Loucy (cell line): ENCODE results near the gene MIPEP.

Experiments used
- H2AFZ ChIP-seq: fragments of 200-600 bp; sonication (generic); 2 replicates; pipeline ENCODE4 v1.6.0; 2016; ENCODE audit warnings: antibody characterized with exemption, mild to moderate bottlenecking, low read length, moderate library complexity
- H3F3A ChIP-seq: fragments of 200-600 bp; 2 replicates; pipeline ENCODE4 v1.6.0; 2016; ENCODE audit warnings: antibody characterized with exemption, low read depth, mild to moderate bottlenecking
- H3K27me3 ChIP-seq: fragments of 200-600 bp; sonication (generic); 2 replicates; pipeline ENCODE4 v1.6.1; 2014; ENCODE audit warnings: low read length, mild to moderate bottlenecking; ENCODE audit not compliant: insufficient read depth, poor library complexity, severe bottlenecking
- H3K36me3 ChIP-seq: fragments of 200-600 bp; sonication (generic); 2 replicates; pipeline ENCODE4 v1.6.1; 2016; ENCODE audit warnings: low read length; ENCODE audit not compliant: insufficient read depth
- H3K4me1 ChIP-seq: fragments of 200-600 bp; sonication (generic); 2 replicates; pipeline ENCODE4 v1.5.1; 2014; ENCODE audit warnings: low read length, mild to moderate bottlenecking; ENCODE audit not compliant: insufficient read depth, poor library complexity, severe bottlenecking
- H3K4me2 ChIP-seq: fragments of 200-600 bp; sonication (generic); 2 replicates; pipeline ENCODE4 v1.6.0; 2014; ENCODE audit warnings: antibody characterized with exemption, low read length, low read depth, mild to moderate bottlenecking; ENCODE audit not compliant: poor library complexity, severe bottlenecking
- H3K4me3 ChIP-seq: fragments of 200-600 bp; sonication (generic); 2 replicates; pipeline ENCODE4 v1.5.1; 2014; ENCODE audit warnings: low read length, mild to moderate bottlenecking, mixed read lengths; ENCODE audit not compliant: poor library complexity, severe bottlenecking
- H3K79me2 ChIP-seq: fragments of 200-600 bp; sonication (generic); 2 replicates; pipeline ENCODE4 v1.6.1; 2014; ENCODE audit warnings: low read length; ENCODE audit not compliant: insufficient read depth
- H3K9ac ChIP-seq: fragments of 200-600 bp; sonication (generic); 2 replicates; pipeline ENCODE4 v1.6.0; 2014; ENCODE audit warnings: mild to moderate bottlenecking, low read depth, low read length, moderate library complexity; ENCODE audit not compliant: poor library complexity, severe bottlenecking
- H3K9me2 ChIP-seq: fragments of 200-600 bp; sonication (generic); replicated peaks from 2 replicates; pipeline ENCODE4 v1.6.1; 2016; ENCODE audit warnings: low read depth, low read length, mixed read lengths
- H3K9me3 ChIP-seq: fragments of 200-600 bp; sonication (generic); 2 replicates; pipeline ENCODE4 v1.6.1; 2014; ENCODE audit warnings: mild to moderate bottlenecking, antibody characterized with exemption, low read length, low read depth; ENCODE audit not compliant: insufficient read depth
- H4K20me1 ChIP-seq: fragments of 200-600 bp; sonication (generic); 2 replicates; pipeline ENCODE4 v1.6.0; 2014; ENCODE audit warnings: antibody characterized with exemption, low read length, mild to moderate bottlenecking; ENCODE audit not compliant: insufficient read depth, poor library complexity, severe bottlenecking
- CTCF ChIP-seq: fragments of 200-600 bp; sonication (generic); conservative IDR thresholded peaks from 2 replicates; pipeline ENCODE4 v1.5.1; 2014; ENCODE audit warnings: mild to moderate bottlenecking, antibody characterized with exemption, low read length
- EZH2phosphoT487 ChIP-seq: fragments of 200-600 bp; IDR thresholded peaks from 2 replicates; pipeline ENCODE4 v1.6.1; 2018; ENCODE audit warnings: antibody characterized with exemption, mild to moderate bottlenecking, moderate library complexity, borderline replicate concordance

MIPEP gene

GRCh38 chr13:23828086-23828485 lies 61.1 kb downstream of the MIPEP start:
- no peak overlapping the region for H3K9ac ChIP-seq
- no peak overlapping the region for H3K4me2 ChIP-seq
- H3K4me1 ChIP-seq: no peaks in the 10 kb centered on the region
- H3K27me3 ChIP-seq: no peaks in the 10 kb centered on the region
- TF ChIP-seq EZH2phosphoT487 (no peak), CTCF (no peak)
- H3K4me3 ChIP-seq: no peak overlapping the region
- H4K20me1 ChIP-seq: no peaks in the 10 kb centered on the region
- no peaks in the 10 kb centered on the region for H3K9me2 ChIP-seq
- no peak overlapping the region for H2AFZ ChIP-seq
- no peaks in the 10 kb centered on the region for H3K79me2 ChIP-seq
- no peaks in the 10 kb centered on the region for H3K36me3 ChIP-seq
- no peaks in the 10 kb centered on the region for H3K9me3 ChIP-seq
- no peaks in the 10 kb centered on the region for H3F3A ChIP-seq

- H3K9ac ChIP-seq: no peak overlapping the region
- H3K36me3 ChIP-seq: no peaks in the 10 kb centered on the region
- H3F3A ChIP-seq: no peaks in the 10 kb centered on the region
- H3K79me2 ChIP-seq: no peaks in the 10 kb centered on the region
- no peaks in the 10 kb centered on the region for H3K27me3 ChIP-seq
- H2AFZ ChIP-seq: no peak overlapping the region
- no peaks in the 10 kb centered on the region for H3K9me2 ChIP-seq
- no peaks in the 10 kb centered on the region for H3K4me1 ChIP-seq
- TF ChIP-seq EZH2phosphoT487 (no peak), CTCF (no peak)
- no peak overlapping the region for H3K4me2 ChIP-seq
- no peaks in the 10 kb centered on the region for H3K9me3 ChIP-seq
- no peak overlapping the region for H3K4me3 ChIP-seq
- no peaks in the 10 kb centered on the region for H4K20me1 ChIP-seq
Observed at GRCh38 chr13:23825179-23825578, 64.0 kb downstream of the MIPEP start.

GRCh38 chr13:23824371-23824770 lies 64.8 kb downstream of the MIPEP start:
- H3K9me2 ChIP-seq: no peaks in the 10 kb centered on the region
- no peak overlapping the region for H3K4me2 ChIP-seq
- no peak overlapping the region for H2AFZ ChIP-seq
- TF ChIP-seq EZH2phosphoT487 (no peak), CTCF (no peak)
- no peaks in the 10 kb centered on the region for H4K20me1 ChIP-seq
- no peak overlapping the region for H3K4me3 ChIP-seq
- H3K4me1 ChIP-seq: no peaks in the 10 kb centered on the region
- H3K79me2 ChIP-seq: no peaks in the 10 kb centered on the region
- no peaks in the 10 kb centered on the region for H3K9me3 ChIP-seq
- H3F3A ChIP-seq: no peaks in the 10 kb centered on the region
- no peaks in the 10 kb centered on the region for H3K27me3 ChIP-seq
- H3K9ac ChIP-seq: no peak overlapping the region
- H3K36me3 ChIP-seq: no peaks in the 10 kb centered on the region
